K562 (cell line): Measurements from ENCODE around the gene DPP8. TPM values are rescaled to one million over a fixed set of nuclear protein-coding genes. Genes with fewer than 3 reads are reported as not detected.

Experiments used
- CUX1 ChIP-seq: fragments of 200-800 bp; sonication (Bioruptor generic); IDR thresholded peaks from 2 replicates; pipeline ENCODE4 v1.6.1; 2016; ENCODE audit warnings: missing genetic modification characterization, missing compliant biosample characterization
- ZNF407 ChIP-seq: fragments of 450-650 bp; IDR thresholded peaks from 2 replicates; pipeline ENCODE4 v1.6.1; 2016; ENCODE audit warnings: low read depth
- polyA plus RNA-seq, 8 experiments: library from polyadenylated mRNA; depleted of rRNA in 4 of 8; stranded (reverse) in 5 of 8; unstranded in 3 of 8; fragments of >200 nt; fragmentation: Nextera tagmentation in 2 of 8; fragmentation: Illumina TruSeq in 1 of 8; extraction: Ambion mirVana in 2 of 8; extraction: Trizol in 1 of 8; gene quantifications; 2 replicates each; pipeline versions ENCODE4 v1.2.1 to v1.2.3, GENCODE V29; 2011 to 2014; ENCODE audit warnings: inconsistent platforms in 1 of 8, missing spikeins in 1 of 8
- total RNA-seq, 7 experiments: library from RNA; depleted of rRNA in 6 of 7; stranded (reverse); fragments of >200 nt in 6 of 7; fragmentation: Illumina TruSeq in 2 of 7; extraction: Trizol in 2 of 7; gene quantifications; 2 replicates each; pipeline versions ENCODE4 v1.2.1 to v1.2.3, GENCODE V29; 2011 to 2021; ENCODE audit warnings: low replicate concordance in 1 of 7

The DPP8 gene
- total and polyA plus RNA-seq, 9 of the 15 experiments (the other 6 are each of a cell fraction or from before 2014, with no cell fraction given): 5.5 to 36.7 (median 20.7) TPM

- TF ChIP-seq CUX1 (CRISPR knock-in tag): no peak
- no peak for TF ChIP-seq ZNF407
Observed at GRCh38 chr15:65395567-65396202, 121.8 kb downstream of the DPP8 start (continued).
